Type B pancreatic cell (in vitro differentiated cells): ENCODE results near the gene ENOX1. TPM values are rescaled to one million over a fixed set of nuclear protein-coding genes. Genes with fewer than 3 reads are reported as not detected.

Source experiments
- DNase-seq: peaks from one replicate; pipeline ENCODE4 v3.0.0; 2021; ENCODE audit warnings: mixed read lengths; ENCODE audit not compliant: unreplicated experiment; ENCODE audit errors: extremely low spot score
- H3K27ac Mint-ChIP-seq: 2 replicates; pipeline ENCODE4 v1.8.0; 2021; ENCODE audit warnings: mild to moderate bottlenecking, mixed read lengths
- H3K27me3 Mint-ChIP-seq: 2 replicates; pipeline ENCODE4 v1.8.0; 2021; ENCODE audit warnings: mixed read lengths
- H3K36me3 Mint-ChIP-seq: 2 replicates; pipeline ENCODE4 v1.8.0; 2021; ENCODE audit warnings: mixed read lengths
- H3K4me1 Mint-ChIP-seq: one replicate; pipeline ENCODE4 v1.8.0; 2021; ENCODE audit warnings: mixed read lengths; ENCODE audit not compliant: unreplicated experiment
- H3K4me3 Mint-ChIP-seq: 2 replicates; pipeline ENCODE4 v1.8.0; 2021; ENCODE audit warnings: mild to moderate bottlenecking, mixed read lengths
- H3K9me3 Mint-ChIP-seq: 2 replicates; pipeline ENCODE4 v1.8.0; 2021; ENCODE audit warnings: mixed read lengths
- total RNA-seq: library from RNA; stranded (reverse); gene quantifications from 2 replicates; pipeline ENCODE4 v1.2.1, GENCODE V29; 2021; ENCODE audit warnings: low replicate concordance
- TF ChIP-seq, protein P1 (sequence below): fragments of 200-600 bp; sonication (generic); conservative IDR thresholded peaks from 2 replicates; pipeline ENCODE4 v1.5.0; 2021; ENCODE audit warnings: antibody characterized with exemption, mild to moderate bottlenecking

Gene ENOX1
- total RNA-seq, 1 donor from 2014 or later: 7.5 TPM

DNA sequence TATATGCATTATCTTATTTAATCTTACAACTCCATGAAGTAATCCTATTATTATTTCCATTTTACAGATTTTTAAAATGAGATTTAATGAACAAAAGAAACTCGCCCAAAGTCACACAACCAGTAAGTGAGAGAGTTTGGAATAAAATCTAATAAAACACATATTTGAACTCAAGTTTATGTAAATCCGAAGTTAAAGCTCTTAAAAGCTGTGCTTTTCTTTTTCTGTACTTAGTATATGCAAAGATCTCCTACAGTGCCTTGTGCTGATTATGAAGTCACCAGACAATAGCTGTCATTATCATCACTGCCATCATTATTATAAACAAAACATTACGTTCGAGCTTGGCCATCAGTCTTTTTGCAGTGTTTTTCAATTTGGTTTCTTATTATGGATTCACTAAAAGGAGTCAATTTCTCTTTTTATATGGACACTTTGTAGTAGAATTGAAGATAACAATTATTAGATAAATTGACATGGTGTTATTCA, 29.7 kb upstream of the ENOX1 start:
- no peak for DNase-seq
- Mint-ChIP-seq H3K9me3 (peaks cover 4% of the 10 kb centered on the region), H3K27me3 (peaks cover 4% of the 10 kb centered on the region), H3K27ac (no peak overlapping the region), H3K36me3 (no peaks in the 10 kb centered on the region), H3K4me1 (no peaks in the 10 kb centered on the region), H3K4me3 (no peak overlapping the region)
- TF ChIP-seq, protein P1, sequence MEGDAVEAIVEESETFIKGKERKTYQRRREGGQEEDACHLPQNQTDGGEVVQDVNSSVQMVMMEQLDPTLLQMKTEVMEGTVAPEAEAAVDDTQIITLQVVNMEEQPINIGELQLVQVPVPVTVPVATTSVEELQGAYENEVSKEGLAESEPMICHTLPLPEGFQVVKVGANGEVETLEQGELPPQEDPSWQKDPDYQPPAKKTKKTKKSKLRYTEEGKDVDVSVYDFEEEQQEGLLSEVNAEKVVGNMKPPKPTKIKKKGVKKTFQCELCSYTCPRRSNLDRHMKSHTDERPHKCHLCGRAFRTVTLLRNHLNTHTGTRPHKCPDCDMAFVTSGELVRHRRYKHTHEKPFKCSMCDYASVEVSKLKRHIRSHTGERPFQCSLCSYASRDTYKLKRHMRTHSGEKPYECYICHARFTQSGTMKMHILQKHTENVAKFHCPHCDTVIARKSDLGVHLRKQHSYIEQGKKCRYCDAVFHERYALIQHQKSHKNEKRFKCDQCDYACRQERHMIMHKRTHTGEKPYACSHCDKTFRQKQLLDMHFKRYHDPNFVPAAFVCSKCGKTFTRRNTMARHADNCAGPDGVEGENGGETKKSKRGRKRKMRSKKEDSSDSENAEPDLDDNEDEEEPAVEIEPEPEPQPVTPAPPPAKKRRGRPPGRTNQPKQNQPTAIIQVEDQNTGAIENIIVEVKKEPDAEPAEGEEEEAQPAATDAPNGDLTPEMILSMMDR: no peak

DNA sequence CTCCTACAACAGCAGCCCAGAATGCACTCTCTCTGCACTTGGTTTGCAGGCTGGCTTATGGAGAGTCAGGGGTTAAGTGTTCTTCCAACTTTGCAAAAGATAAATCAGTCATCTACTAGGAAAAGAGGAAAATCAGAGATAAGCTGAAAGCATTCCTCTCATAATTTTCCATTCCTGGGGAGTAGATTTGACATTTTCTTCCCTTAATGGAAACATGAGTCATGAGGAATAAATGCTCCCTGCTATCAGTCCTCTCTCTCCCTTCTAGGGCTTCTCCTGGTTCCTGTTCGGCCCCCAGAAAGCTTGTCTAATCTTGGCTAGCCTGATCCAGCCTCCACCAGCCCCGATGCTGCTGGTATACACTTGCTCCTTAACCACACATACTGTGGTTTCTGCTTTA, 28.4 kb upstream of the ENOX1 start:
- Mint-ChIP-seq H3K36me3 (no peaks in the 10 kb centered on the region), H3K4me1 (no peaks in the 10 kb centered on the region), H3K27ac (no peak overlapping the region), H3K4me3 (no peak overlapping the region), H3K27me3 (peaks cover 4% of the 10 kb centered on the region), H3K9me3 (peaks cover 4% of the 10 kb centered on the region)
- no peak for DNase-seq
- TF ChIP-seq, protein P1: no peak

DNA sequence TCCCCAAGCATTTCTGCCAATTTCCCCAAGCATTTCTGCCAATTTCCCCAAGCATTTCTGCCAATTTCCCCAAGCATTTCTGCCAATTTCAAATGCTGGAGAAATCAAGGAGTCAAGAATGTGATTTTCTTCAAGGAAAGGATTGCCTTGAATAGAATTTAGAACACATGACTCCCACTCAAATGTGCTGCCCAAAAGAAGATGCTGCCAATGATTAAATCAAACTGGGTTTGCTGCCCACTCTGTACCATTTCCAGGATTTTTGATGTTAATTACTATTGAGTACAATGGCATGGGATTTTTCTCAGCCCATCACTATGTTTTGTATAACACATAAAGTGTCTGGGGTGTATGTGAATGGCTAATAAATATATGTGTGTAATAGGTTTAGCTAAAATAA, 21.9 kb upstream of the ENOX1 start:
- H3K4me1 Mint-ChIP-seq: peaks cover 11% of the 10 kb centered on the region
- no peak for DNase-seq
- H3K27ac Mint-ChIP-seq: no peak overlapping the region
- TF ChIP-seq, protein P1: no peak
- no peaks in the 10 kb centered on the region for H3K36me3 Mint-ChIP-seq
- H3K27me3 Mint-ChIP-seq: peaks cover 12% of the 10 kb centered on the region
- H3K4me3 Mint-ChIP-seq: no peak overlapping the region
- no peaks in the 10 kb centered on the region for H3K9me3 Mint-ChIP-seq

DNA sequence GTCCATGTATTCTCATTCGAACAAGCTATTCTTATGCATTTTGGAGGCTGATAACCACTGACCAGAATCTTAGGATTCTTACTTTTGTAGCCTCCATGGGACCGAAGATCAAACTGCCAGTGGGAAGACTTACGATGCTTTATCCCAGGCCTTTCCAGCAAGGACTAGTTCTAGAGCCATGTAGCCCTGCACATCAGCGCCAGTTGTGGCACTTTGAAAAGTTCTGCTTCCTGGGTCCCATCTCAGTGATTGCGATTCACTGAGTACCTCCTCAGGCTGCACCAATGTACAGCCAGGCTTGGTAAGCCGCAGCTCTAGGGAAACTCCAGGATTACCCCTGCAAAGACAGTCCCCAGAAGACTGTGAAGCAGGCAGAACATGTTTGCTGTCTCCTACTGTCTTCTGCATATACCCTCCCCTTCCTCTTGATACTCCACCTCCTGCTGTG, 18.9 kb upstream of the ENOX1 start:
- Mint-ChIP-seq H3K27ac (no peak overlapping the region), H3K4me1 (peaks cover 11% of the 10 kb centered on the region), H3K27me3 (peaks cover 12% of the 10 kb centered on the region), H3K4me3 (no peak overlapping the region), H3K36me3 (no peaks in the 10 kb centered on the region), H3K9me3 (no peaks in the 10 kb centered on the region)
- TF ChIP-seq, protein P1: no peak
- no peak for DNase-seq

DNA sequence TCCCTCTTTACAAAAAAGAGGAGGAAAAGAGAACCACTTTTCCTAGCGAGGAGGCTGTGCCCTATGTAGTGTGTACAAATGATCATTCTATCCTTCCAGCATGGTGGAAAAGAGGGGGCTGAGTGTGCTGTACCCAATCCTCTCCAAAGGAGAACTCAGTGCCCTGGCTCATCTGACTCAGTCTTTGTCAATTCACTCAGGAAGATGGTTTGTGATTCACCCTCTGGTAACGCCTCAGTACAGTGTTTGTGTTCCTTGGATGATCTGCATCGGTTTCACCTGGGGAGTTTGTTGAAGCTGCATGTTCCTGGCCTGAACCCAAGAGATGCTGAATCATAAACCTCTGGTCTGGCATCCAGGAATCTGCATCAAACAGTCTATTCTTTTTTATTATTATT, 18.3 kb upstream of the ENOX1 start:
- no peaks in the 10 kb centered on the region for H3K9me3 Mint-ChIP-seq
- DNase-seq: no peak
- peaks cover 11% of the 10 kb centered on the region for H3K4me1 Mint-ChIP-seq
- H3K27me3 Mint-ChIP-seq: peaks cover 12% of the 10 kb centered on the region
- H3K27ac Mint-ChIP-seq: peak overlapping the region; percentile 59
- TF ChIP-seq, protein P1: no peak
- H3K4me3 Mint-ChIP-seq: no peak overlapping the region
- no peaks in the 10 kb centered on the region for H3K36me3 Mint-ChIP-seq
